GM18517 (cell line): ENCODE data around the gene KCNC4.

Experiments
- ATAC-seq: cut with Tn5 transposase; IDR thresholded peaks from one replicate; pipeline ENCODE4 v1.9.1; 2021; ENCODE audit warnings: mild to moderate bottlenecking, moderate library complexity; ENCODE audit not compliant: unreplicated experiment

Gene KCNC4

GRCh38 chr1:110209715-110210603 lies at the start of gene KCNC4:
KCNC4 (plus strand) TSS chr1:110210314; CDS start chr1:110211500, 1,186 bp downstream.
- peak; percentile 73 for ATAC-seq

- ATAC-seq, result no peak
Observed at GRCh38 chr1:110160538-110161100, 49.5 kb upstream of the KCNC4 start.

GRCh38 chr1:110161165-110161564 lies 48.9 kb upstream of the KCNC4 start:
- no peak for ATAC-seq

- ATAC-seq, result no peak
Observed at GRCh38 chr1:110161849-110162248, 48.3 kb upstream of the KCNC4 start.

GRCh38 chr1:110163591-110163990 lies 46.5 kb upstream of the KCNC4 start:
- no peak for ATAC-seq

- ATAC-seq, result no peak
Observed at GRCh38 chr1:110164725-110165350, 45.3 kb upstream of the KCNC4 start.

GRCh38 chr1:110165761-110166231 lies 44.3 kb upstream of the KCNC4 start:
- no peak for ATAC-seq

- no peak for ATAC-seq
Observed at GRCh38 chr1:110166861-110167260, 43.3 kb upstream of the KCNC4 start.

- no peak for ATAC-seq
Observed at GRCh38 chr1:110170766-110171733, 39.1 kb upstream of the KCNC4 start.

- no peak for ATAC-seq
Observed at GRCh38 chr1:110172001-110172400, 38.1 kb upstream of the KCNC4 start.

GRCh38 chr1:110173466-110174105 lies 36.5 kb upstream of the KCNC4 start:
- ATAC-seq, result no peak

- ATAC-seq, result no peak
Observed at GRCh38 chr1:110174961-110175360, 35.2 kb upstream of the KCNC4 start.

- no peak for ATAC-seq
Observed at GRCh38 chr1:110176299-110176956, 33.7 kb upstream of the KCNC4 start.

GRCh38 chr1:110177775-110178174 lies 32.3 kb upstream of the KCNC4 start:
- ATAC-seq, result no peak

GRCh38 chr1:110183642-110184167 lies 26.4 kb upstream of the KCNC4 start:
- no peak for ATAC-seq

- ATAC-seq, result no peak
Observed at GRCh38 chr1:110184446-110184845, 25.7 kb upstream of the KCNC4 start.

- ATAC-seq, result no peak
Observed at GRCh38 chr1:110185181-110185580, 24.9 kb upstream of the KCNC4 start.

- no peak for ATAC-seq
Observed at GRCh38 chr1:110186558-110186957, 23.6 kb upstream of the KCNC4 start.

- no peak for ATAC-seq
Observed at GRCh38 chr1:110187139-110187890, 22.8 kb upstream of the KCNC4 start.
